ENCODE data around the gene RRAGD.
"Not testable (repeated sequence)": the region's sequence is repeated elsewhere in the genome, so short reads cannot be mapped to it uniquely, and the experiment has no call there.

RRAGD gene

DNA sequence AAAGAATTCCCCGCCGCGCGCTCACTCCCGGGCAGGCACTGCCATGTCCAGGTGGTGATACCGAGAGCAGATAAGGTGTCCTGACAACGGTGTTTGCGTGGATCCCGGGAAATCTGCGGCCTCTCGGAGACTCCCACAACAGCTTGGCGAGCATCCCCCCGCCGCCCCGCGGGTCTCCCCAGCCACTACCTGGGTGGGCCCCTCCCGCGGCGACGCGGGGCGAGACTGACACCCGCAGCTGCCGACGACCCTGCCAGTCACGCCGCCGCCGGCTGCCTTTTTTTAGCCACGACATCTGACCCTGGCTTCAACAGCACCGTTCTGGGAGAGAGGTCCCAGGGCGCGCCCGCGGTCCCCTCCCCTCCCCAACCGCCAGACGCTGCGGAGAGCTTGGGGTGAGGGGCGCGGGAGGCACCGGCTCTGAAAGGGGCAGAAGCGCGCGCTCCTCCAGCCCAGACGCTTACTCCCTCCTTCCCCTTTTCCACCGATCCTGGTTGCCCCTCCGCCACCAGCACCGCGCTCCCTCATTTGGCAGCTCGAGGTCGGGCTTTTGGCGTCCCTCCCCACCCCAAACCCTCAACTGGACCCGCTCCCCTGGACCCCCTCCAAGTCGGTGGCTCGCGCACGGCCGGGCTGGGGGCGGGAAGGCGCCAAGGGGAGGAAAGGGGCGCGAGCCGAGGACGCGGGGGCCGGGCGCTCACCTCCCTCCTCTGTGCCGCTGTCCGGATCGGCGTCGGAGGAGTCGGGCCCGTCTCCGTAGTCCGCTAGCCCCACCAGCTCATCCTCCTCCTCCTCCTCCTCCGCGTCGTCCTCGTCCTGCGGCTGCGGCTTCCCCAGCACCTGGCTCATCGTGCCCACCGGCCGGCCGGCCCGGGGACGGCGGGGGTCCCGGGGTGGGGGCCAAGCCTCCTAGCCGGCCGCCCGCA, 665 bp downstream of the RRAGD start:
- peak; percentile 42 for DNase-seq (ENCODE audit: low spot score)

DNA sequence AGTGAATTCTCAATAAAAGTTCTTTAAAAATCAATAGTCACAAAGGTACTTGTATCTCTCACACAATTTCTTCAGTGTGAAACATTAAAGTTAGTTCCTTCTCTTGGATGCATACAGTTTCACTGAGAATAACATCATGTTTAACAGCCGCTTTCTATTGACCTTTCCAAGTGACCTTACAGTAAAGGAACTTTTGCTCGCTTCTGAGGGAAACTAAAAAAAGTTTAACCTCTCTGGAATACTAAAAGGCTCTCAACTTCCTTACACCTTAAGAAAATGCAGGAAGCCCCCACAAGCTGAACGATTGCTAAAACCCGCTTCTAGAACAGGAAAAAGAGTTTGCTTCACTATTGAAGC, 1.3 kb downstream of the RRAGD start:
- peak; percentile 25 for DNase-seq (ENCODE audit: low spot score)

DNA sequence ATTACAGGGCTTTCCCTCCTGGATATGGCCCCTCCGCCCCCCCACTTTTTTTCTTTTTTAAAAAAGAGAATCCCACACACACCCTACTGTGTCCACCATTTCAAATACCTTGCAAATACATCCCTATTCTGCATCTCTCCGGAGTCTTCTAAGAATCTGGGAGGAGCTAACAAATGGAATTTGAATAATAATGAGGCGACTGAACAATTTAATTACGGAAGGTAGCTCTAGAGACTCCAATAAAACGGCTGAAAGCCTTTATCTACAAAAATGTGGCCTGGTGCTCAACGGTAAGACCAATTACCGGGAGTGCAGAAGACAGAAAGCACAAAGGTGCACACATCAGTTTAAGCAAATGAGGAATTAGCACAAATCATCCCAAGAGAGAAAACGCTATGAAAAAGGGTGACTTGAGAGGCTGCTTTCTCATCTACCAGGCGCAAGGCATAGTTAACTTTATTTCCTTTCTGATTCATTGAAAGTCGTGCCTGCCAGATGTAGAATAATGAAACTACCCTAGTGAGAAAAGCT, 1.8 kb downstream of the RRAGD start:
- DNase-seq (ENCODE audit: low spot score): no peak

DNA sequence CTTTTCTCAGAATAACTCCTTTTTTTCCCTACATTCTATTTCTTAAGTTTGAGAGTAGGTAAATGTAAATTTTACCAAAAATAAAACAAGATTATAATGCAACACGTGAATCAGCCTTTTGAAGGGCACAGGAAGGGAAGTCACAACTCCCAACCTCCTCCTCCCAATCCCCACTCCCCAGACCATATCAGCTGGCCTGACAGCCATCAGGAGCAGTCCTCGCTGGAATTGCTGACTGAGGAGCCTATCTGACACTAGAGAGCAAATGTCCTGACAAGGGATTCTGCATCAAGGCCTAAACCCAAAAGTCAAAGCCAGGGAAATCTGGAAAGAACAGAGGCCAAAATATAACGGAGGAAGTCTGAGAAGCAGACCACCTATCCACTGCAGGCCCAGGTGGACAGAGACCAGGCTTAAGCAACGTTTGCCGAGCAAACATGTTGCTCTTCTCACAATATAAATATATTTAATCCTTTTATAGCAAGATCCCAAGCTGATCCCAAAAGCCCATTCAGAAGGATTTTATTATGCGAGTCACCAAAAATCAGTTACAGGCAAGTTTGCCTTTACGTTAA, 2.5 kb downstream of the RRAGD start:
- no peak for DNase-seq (ENCODE audit: low spot score)

DNA sequence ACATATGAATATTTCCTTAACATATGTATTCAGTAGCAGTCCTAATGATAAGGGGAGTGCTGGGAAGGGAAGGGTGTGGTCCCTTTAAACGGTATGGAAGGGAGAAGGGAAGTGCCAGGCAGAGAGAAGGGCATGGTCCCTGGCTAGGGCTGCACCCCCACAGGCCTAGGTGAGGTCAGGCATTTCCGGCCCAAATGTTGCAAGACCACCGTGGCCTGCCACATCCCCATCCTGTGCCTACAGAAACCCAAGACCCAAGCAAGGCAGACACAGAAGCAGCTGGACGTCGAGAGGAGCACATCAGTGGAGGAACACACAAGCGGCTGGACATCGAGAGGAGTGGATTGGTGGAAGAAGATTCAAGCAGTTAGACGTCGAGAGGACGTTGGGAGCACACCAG, 5.9 kb downstream of the RRAGD start:
- DNase-seq (ENCODE audit: low spot score): no peak

DNA sequence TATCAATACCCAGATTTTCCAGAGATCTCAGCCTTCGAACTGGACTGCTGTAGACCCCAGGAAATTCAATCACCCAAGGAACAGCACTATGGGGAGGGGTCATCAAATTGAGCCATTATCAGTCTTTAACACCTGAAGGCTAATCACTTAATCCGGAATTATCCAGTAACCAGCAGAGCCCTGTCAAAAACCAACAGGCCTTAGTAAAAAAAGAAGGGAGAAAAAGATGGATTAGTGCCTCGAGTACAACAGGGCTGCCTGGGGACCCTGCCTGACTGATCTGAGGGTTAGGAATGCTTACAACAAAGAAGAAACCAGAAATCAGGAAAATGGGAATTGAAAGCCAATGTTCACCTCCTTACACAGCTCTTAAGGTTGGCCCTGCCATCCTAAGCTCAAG, 7.6 kb downstream of the RRAGD start:
- no peak for DNase-seq (ENCODE audit: low spot score)

DNA sequence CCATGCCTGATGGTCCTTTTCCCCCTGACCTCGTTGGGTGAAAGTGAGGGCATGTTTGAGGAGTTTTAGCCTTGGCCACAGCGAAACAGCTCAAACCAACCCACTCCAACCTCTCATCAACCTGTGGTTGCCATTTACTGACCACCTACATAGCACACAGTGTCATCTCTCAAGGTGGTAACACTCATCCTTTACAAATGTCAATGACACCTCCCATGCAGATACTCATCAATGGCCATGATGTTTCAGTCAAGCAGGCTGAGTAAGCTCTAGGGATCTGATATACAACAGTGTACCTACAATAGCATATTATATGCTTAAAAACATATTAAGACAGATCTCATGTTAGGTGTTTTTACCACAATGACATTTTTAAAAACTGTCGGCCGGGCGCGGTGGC, 9.3 kb downstream of the RRAGD start:
- DNase-seq (ENCODE audit: low spot score): no peak

DNA sequence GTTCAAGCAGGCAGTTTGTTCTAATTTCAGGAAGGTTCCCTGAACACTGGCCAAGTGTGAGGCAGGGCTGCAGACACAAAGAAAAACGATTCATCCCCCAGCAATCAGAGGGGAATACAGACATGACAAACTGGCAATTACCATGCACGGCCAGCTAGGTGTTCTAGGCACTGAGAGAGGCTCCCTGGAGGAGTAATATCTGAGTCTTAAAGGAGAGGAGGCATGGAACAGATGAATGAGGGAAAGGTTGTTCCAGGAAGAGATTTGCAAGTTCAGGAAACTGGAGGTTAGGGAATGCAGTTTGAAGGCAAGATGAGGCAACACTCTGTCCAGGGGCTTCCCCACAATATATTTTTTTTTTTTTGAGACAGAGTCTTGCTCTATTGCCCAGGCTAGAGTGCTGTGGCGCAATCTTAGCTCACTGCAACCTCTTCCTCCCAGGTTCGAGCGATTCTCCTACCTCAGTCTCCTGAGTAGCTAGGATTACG, 11.1 kb downstream of the RRAGD start:
- peak; percentile 33 for DNase-seq (ENCODE audit: low spot score)

DNA sequence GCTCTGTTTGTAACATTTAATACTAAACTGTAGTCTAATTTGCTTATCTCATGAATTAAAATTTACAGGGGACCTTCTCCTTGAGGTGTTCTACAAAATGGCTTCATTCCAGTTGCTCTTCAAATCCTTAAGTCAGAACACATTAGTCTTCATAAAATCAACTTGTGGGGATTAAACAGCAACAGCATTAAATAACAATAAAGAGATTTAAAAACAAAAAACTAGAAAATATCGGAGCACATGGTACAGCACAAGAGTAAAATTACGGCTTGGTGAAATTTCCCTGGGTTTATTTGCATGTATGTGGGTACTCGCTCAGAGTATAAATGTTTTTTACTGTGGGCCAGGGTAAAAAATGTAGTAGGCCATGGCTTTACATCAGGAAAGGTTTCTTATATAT, 12.0 kb downstream of the RRAGD start:
- DNase-seq (ENCODE audit: low spot score): no peak

DNA sequence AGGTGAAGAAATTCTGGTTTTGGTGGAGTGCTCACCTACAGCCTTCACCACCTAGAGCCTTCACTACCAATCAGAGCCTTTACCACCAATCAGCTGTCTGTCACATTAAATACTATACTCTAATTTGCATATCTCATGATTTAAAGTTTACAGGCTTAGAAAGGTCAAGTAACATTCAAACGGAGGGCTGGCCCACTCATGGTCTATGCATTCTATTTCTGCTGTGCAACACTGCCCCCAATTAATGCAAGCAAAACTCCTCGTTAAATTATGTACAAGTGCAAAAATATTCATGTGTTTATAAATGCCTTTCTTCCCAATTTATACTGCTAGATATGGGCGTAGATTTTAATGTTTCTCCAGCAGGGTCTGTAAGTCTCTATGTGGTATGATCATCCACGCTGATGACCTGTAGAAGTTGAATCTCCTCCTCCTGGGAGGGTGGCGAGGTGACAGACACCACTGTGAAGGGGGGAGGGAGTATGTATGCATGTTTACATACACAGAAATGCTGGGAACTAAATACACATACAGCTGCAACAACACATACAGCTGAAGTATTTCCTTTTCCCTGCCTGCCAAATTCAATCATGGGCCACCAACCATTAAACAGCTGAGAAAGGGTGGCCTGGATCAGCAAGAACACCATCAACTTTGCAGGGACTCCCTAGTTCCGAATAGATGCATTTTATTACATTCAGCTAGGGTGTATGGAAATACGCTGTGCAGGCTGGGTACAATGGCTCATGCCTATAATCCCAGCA, 13.1 kb downstream of the RRAGD start:
- no peak for DNase-seq (ENCODE audit: low spot score)

DNA sequence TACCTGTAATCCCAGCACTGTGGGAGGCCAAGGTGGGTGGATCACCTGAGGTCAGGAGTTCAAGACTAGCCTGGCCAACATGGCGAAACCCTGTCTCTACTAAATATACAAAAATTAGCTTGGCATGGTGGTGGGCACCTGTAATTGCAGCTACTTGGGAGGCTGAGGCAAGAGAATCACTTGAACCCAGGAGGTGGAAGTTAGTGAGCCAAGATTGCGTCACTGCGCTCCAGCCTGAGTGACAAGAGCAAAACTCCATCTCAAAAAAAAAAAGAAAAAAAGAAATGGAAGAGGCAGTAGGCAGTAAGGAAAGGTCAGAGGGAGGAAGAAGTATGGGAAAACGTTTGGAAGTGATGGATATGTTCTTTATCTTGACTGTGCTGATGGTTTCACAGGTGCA, 14.2 kb downstream of the RRAGD start:
- not testable (repeated sequence) for DNase-seq (ENCODE audit: low spot score)

DNA sequence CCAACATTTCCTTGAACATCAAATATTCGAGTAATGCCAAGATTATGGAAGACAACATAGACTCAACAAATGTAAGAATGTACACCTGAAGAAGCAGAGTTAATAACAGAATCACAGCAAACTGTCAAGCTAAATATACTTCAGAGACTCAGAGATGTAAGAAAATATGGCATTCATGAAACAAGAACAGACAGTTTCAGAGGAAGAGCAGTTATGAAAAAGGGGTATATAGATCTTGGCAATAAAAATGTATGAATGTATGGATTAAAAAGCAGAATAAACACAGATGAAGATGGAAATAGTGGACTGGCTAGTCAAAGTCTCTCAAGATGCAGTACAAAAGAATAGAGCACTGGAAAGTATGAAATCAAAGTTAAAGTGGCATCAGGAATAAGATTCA, 18.4 kb downstream of the RRAGD start:
- no peak for DNase-seq (ENCODE audit: low spot score)

DNA sequence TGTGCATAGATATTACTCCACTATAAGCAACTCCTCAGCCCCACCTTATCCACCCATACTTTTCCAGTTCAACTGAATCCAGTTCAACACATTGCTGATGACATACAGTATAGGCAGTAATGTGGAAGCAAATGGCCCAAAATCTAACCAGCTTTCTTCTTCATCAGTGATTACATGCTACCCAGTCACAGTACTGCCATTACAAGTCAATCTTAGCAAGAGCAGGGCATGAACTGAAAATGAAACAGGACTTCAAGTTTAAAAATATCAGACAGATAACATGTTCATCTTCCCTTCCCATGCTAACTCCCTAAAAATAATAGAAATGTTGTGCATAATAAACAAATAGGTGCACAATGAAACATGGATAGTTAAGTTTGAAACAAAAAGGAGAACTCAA, 19.2 kb downstream of the RRAGD start:
- no peak for DNase-seq (ENCODE audit: low spot score)

DNA sequence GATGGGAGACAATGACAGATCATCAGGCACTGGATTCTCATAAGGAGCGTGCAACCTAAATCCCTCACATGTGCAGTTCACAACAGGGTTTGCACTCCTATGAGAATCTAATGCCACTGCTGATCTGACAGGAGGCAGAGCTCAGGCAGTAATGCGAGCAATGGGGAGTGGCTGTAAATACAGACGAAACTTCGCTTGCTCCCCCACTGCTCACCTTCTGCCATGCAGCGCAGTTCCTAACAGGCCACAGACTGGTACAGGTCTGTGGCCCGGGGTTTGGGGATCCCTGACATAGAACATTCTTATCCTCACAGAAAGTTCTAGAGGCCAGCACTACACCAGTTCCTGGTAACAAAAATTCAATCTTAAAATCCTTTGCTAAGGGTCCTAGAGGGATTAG, 23.2 kb downstream of the RRAGD start:
- no peak for DNase-seq (ENCODE audit: low spot score)

DNA sequence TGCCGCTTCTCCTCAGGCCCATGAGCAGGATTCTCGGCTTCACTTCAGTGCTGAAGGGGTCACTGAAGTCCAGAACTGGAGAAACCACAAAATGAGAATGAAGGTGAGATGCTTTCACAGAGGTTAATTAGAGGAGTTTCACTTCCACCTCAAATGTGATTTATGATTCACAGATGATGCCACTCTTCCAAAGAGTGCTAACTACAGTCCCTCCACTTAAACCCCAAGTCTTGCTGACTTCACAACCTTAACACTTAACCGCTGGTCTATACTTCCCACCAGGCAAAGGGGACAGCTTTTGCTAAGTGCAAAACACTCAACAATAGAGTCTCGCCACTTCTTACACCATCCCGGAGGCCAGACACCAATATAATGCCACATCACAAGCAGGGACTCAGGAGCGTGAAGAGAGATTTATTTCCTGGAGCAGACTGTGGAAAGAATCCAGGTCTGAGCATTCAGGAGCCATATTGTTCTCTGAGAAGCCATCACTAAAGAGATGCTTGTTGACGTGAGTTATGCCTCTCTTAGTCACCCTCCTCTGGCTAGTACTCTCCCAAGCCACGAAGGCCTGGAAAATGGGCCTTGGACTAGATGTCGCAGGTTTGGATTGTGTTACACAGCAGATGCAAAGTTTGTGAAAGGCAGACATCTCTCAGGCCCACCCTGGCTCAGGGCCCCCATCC, 24.4 kb downstream of the RRAGD start:
- no peak for DNase-seq (ENCODE audit: low spot score)

DNA sequence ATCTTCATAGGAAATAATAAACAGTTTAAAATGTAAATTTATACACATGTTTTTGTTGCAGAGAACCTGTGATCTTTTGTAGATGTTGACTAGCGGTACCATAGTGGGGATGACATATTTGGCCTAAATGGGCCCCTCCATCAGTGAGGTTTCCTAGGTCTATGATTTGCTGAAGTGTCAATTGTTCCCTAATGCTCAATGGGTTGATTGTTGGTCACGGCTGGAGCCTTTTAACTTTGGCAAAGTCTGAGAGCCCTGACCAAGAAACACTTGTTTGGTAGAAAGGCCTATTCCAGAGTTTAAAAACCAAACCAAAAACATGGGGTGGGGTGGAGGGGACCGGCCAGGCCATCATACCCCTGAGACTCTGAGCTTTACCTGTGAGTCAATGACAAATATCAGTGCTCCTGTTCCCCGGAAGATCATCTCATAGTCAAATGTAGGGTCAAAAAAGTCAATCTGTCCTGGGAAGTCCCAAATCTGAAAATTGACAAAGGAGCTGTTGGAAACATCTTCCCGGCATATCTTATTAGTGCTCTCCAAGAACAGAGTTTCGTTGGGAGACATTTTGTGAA, 25.1 kb downstream of the RRAGD start:
- no peak for DNase-seq (ENCODE audit: low spot score)

DNA sequence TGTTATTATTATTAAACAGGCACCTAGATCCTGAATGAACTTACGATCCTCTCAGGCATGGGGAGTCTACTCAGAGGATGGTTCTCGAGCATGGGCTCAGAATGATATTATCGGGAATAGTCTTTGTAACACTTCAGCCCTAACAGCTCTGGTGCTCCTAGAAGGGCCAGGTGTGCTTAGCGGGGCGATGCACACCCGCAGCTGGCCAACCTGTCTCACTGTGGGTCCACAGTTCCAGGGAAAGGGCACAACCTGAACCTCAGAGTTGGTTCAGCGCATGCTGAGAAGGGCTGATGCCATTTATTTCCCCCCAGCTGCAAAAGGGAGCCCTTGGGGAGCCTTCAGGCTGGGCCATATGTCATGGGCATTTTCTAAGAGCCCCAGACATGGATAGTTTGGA, 26.2 kb downstream of the RRAGD start:
- DNase-seq (ENCODE audit: low spot score): no peak

DNA sequence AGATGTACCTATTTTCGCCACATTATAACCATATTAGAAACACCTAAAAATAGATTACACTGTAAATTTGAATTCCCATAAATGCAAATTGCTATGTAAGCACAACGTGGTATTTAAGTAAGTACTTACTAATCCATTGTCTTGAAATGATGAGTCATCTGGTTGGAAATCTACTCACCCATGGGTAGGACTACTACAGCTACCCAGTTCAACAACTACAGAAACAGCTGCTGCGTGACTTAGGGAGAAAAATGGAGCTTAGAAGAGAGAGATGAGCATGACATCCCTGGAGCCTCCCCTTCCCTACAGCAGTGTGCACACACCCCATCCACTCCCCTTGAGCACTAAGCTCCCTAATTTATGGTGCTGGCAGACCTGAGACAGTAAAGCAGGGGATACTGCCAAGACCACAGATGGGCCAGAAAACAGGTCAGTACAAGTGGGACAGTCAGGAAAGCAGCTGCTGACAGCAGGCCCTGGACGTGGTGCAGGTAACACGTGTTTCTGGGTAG, 26.9 kb downstream of the RRAGD start:
- DNase-seq (ENCODE audit: low spot score): peak; percentile 81

DNA sequence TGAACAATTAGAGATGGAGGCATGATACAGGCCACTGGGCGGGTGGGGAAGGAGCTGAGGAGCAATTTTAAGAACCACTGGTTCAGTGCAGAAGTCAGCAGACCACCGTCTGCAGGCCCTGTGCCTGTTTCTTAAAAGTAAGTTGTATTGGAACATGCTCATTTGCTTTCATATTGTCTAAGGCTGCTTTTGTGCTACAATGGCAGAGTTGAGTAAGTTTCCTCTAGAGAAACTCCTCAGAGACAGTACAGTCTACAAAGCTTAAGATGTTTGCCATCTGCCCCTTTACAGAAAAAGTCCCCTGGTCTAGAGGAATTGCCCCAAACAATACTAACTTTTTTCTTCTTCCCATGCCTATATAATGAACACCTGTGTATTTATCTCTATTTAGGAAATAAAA, 31.0 kb downstream of the RRAGD start:
- DNase-seq (ENCODE audit: low spot score): no peak

DNA sequence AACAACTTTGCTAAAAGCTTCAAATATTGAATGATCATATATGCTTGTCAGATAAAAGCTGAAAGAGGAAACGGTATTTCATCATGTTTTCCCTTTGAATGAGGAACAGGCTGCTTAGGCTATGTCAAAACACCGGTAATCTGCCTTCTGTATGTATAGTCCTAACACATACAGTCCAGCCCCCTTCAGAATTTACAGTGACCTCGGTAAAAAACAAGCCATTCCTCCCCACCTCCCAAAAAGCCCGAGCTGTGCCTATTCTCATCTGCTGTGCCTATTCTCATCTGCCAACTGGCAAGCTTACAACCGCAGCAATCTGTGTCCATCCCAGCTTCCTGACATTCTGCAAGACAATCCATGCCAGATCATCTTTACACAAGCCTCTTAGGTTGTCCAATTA, 32.8 kb downstream of the RRAGD start:
- DNase-seq (ENCODE audit: low spot score): no peak

DNA sequence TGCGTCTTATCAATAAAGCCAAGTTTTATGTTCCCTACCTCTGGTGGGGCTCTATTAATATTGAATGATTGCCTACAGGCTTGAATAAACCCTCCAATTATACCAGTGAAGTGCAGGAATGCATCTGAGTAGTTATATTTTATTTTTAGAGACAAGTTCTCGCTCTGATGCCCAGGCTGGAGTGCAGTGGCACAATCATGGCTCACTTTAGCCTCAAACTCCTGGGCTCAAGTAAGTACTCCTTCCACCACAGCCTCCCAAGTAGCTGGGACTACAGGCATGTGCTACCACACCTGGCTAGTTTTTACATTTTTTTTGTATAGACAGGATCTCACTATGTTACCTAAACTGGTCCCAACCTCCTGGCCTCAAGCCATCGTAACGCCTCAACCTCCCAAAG, 33.4 kb downstream of the RRAGD start:
- DNase-seq (ENCODE audit: low spot score): no peak

Measured in kidney tubule cell (primary cell).